Activated CD4-positive, CD25-positive, alpha-beta regulatory T cell treated with anti-CD3 and anti-CD28 coated beads, Interleukin-2, amount 50 U/mL, for 72 hours (primary cell): ENCODE measurements around the gene AGTRAP.

Experiments used
- DNase-seq: peaks from one replicate; pipeline ENCODE4 v3.0.0; 2021

Gene AGTRAP

GRCh38 chr1:11707621-11708276 is 28.2 kb upstream of the AGTRAP start:
- no peak for DNase-seq

- no peak for DNase-seq
Observed at GRCh38 chr1:11708554-11709350, 27.2 kb upstream of the AGTRAP start.

GRCh38 chr1:11711490-11711889 is 24.4 kb upstream of the AGTRAP start:
- DNase-seq, result no peak

GRCh38 chr1:11712285-11712684 is 23.7 kb upstream of the AGTRAP start:
- no peak for DNase-seq

- DNase-seq, result no peak
Observed at GRCh38 chr1:11713095-11713494, 22.8 kb upstream of the AGTRAP start.

- DNase-seq, result no peak
Observed at GRCh38 chr1:11714831-11715575, 20.9 kb upstream of the AGTRAP start.

GRCh38 chr1:11719313-11720032 is 16.5 kb upstream of the AGTRAP start:
- peak; percentile 89 for DNase-seq

- no peak for DNase-seq
Observed at GRCh38 chr1:11720033-11720376, 15.9 kb upstream of the AGTRAP start.

GRCh38 chr1:11720525-11720924 is 15.4 kb upstream of the AGTRAP start:
- no peak for DNase-seq

- DNase-seq, result no peak
Observed at GRCh38 chr1:11721311-11721710, 14.6 kb upstream of the AGTRAP start.

GRCh38 chr1:11722538-11722937 is 13.4 kb upstream of the AGTRAP start:
- no peak for DNase-seq

GRCh38 chr1:11725616-11726015 is 10.3 kb upstream of the AGTRAP start:
- DNase-seq, result no peak

GRCh38 chr1:11727119-11727518 is 8.8 kb upstream of the AGTRAP start:
- DNase-seq, result no peak

GRCh38 chr1:11728126-11728806 is 7.7 kb upstream of the AGTRAP start:
- DNase-seq, result no peak

- DNase-seq, result no peak
Observed at GRCh38 chr1:11729155-11729497, 6.8 kb upstream of the AGTRAP start.

- no peak for DNase-seq
Observed at GRCh38 chr1:11729498-11730428, 6.2 kb upstream of the AGTRAP start.

- DNase-seq, result no peak
Observed at GRCh38 chr1:11730429-11730891, 5.5 kb upstream of the AGTRAP start.

GRCh38 chr1:11731691-11732283 is 4.1 kb upstream of the AGTRAP start:
- no peak for DNase-seq

GRCh38 chr1:11733306-11733705 is 2.6 kb upstream of the AGTRAP start:
- DNase-seq, result no peak

- no peak for DNase-seq
Observed at GRCh38 chr1:11735531-11735853, 444 bp upstream of the AGTRAP start.
